Fibroblast of skin of right biceps (primary cell): ENCODE measurements around the gene DHX15.
A peak's percentile ranks its signal among the peaks of the same experiment; 100 is the strongest.

Experiments
- DNase-seq: peaks from one replicate; pipeline ENCODE4 v3.0.0-alpha.2; 2013

Gene DHX15

DNA sequence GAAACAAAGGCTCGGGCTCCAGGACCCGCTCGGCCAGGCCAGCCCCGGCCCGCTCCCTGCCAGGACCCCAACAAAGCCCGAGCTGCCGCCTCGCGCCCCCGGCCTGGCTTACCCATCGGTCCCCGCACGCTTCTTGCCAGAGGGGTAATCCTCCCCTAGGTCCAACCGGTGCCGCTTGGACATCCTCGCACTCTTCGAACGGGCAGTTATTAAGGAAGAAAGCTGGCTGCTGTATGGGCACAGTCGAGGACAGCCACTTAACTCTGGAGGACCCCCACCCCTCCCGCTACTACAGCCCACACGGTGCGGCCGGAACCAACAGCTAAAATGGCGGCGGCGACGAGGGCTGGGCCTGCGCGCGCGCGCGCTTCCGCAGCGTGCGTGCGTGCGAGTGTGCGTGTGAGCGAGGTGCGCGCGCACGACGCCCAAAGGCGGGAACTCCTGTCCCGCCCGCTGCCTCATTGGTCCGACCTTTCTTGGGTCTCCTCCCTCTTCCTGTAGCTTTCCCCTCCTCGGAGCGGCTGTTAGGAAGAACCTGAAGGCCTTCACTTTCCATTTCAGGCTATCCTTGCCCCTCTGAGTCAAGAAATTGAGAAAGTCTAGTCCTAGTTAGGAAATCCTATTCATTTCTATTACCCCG, at the start of gene DHX15:
DHX15 (minus strand) TSS at position 344 of the 640 bp plus-strand sequence; CDS start at position 183, 161 bp downstream.
- DNase-seq = peak; percentile 97

DNA sequence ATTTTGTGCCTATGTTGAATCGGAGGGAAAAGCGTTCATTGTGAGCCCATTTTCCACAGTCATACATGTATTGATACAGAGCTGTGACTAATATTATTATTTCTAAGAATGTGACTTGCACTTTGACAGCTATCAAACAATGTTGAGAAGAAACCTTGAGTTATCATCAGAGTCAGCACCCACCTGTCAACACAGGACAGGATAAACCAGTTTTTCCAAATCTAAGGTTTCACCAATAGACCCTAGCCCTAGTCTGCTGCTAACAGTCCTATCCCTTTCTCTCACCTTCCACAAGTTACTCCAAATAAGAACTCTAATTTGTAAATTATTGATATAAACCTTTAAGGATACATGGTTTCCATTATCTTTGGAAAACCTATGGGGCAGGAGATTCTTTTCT, 47.7 kb upstream of the DHX15 start:
- DNase-seq = no peak

DNA sequence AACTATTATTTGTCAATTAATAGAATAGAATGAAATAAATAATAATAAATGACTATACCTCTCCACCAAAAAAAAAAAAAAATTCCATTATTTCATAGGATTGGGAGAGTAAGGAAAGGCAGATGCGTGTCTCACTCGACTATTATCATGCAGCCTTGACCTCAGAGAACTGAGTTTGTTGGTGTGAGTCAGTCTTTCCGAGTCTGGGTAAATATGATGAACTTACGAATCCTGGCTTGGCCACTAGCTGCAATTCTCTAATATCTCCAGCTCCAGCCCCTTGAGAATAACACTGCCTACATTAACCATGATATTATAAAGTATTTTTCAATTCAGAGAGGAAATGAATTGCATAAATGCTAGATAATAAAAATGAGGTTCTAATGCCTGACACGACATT, 46.6 kb upstream of the DHX15 start:
- peak; percentile 56 for DNase-seq

DNA sequence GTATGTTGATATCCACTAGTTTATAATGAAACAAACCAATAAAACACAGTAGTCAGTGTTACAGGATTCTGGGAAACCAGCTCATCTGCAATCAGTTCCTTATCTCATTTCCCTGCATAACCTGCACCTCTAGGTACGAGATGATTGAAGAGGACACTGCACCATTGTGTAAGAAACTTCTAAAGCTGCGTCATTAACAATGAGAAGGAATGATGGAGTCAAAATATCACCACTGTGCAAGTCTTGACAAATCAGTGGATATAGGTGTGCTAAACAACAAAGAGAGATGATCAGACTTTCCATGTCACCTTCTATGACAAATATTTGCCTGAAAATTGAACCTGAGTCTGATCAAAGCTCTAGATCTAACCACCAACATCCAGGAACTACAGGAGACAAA, 40.7 kb upstream of the DHX15 start:
- DNase-seq = no peak

DNA sequence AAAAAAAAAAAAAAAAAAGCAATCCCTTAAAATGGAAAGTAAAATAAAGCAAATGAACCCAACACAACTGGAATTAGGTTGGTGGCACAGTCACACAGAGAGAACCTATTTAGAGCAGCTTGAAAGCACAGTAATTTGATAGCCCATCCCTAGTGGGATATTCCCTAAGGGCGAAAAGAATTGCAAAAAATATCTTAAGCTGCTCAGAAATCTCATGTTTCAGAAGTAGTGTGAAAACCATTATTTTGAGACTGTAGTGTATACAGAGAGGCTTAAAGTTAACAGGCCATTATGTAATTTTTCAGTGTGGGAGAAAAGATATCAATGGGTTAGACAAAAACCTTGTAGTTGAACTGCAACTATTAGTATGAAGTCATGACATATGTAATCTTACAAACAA, 40.0 kb upstream of the DHX15 start:
- no peak for DNase-seq

DNA sequence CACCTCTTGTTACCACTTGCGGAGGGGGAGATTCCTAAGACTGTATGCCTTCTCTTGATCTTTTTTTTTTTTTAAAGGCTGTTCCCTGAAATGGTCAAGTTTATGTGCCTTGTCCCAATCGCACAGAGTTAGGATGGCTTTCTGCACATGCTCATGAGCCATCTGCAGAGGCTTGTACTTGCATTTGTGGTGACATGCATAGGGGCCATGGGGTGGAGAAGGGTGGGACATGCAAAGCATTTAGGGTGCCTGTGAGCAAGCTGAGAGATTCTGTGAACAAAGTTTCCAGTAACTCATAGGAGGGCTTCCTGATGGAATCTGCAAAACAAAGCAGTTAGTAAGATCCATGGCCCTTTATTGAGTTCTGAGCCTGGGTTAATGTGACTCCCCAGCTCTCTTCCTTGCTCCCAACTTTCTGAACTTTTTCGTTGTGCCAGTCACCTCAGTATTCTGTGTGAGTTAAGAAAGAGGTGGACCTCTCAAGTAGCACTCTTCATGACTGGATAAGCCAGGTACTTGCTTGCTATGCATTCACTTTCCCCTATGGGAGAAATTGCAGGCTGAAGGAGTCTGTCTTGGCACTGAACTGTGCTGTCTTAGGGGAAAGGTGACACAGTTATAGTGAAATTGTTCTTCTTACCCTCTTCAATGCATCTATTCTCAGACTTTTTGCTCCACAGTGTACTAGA, 37.9 kb upstream of the DHX15 start:
- no peak for DNase-seq

DNA sequence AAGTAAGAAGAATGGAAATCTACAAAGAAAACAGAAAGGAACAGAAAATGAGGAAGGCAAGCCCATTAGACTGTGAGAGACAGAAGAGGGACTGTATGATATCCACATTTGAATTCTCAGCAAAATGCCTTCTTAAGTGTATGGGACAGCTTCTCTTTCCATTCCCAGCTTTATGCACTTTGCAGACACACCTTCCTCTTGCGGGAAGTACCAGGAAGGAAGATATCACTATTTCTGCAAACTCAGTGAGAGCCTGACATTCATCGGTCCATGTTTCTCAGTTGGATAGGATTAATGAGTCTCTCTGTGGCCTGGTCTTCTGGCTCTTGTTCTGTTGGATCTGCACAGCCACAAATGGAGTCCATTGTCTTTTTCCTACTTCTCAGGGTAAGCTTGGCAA, 31.6 kb upstream of the DHX15 start:
- no peak for DNase-seq

DNA sequence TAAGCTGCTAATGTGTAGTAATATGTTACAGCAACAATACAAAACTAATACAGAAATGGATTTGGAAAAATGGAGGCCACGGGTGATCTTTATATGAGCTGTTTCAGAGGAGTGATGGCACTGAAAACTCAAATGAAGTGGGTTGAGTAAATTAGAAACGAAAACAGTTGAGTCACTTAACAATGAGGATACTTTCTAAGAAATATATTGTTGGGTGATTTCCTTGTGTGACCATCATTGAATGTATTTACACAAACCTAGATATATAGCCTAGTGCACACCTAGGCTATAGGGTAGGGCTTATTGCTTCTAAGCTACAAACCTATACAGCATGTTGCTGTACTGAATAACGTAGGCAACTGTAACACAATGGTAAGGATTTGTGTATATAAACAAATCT, 30.5 kb upstream of the DHX15 start:
- DNase-seq = no peak

DNA sequence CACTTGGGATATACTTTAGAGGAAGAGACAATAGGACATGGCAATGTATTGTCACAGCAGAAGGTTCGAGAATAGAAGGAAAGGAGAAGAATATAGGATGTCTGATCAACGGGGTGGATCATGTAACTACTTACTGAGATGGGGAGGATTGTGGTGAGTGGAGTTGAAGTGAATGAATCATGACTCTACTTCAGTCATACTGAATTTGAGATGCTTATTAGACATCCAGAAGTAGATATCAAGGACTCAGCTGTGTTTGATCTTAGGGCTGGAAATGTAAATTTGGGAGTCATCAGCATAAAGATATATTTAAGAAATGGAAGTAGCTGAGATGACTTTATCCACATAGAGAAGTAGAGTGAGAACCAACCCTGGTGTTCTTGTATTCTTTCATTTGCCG, 29.1 kb upstream of the DHX15 start:
- no peak for DNase-seq

DNA sequence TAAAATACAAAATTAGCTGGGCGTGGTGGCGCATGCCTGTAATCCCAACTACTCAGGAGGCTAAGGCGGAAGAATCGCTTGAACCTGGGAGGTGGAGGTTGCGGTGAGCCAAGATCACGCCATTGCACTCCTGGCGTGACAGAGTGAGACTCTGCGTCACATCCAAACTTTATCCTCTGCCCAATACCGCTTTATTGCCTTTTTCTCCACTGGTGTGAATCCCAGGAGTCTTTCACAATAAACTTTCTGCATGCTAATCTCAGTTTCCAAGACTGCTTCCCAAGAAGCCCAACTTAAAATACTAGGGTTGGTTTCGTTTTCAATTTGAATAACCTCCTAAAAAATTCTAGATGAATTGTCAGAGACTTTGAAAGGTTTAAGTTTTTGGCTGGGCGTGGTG, 27.2 kb upstream of the DHX15 start:
- DNase-seq = no peak

DNA sequence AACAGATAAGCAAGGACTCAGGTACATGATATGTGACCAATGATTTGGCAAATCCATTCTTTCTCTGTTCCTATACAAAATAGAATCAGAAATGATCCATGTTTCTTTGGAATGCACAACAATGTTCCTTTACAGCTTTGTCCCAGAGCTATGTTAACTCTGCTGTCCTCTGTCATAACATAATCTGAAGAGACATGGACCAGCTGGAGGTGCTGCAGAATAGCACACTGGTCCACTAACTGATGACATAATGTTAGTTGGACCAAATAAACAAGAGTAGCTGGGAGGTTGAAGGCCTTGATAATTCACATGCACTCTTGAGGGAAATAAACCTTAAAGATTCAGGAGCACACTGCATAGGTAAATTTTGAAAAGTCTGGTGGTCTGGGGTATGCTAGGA, 23.0 kb upstream of the DHX15 start:
- DNase-seq = no peak

DNA sequence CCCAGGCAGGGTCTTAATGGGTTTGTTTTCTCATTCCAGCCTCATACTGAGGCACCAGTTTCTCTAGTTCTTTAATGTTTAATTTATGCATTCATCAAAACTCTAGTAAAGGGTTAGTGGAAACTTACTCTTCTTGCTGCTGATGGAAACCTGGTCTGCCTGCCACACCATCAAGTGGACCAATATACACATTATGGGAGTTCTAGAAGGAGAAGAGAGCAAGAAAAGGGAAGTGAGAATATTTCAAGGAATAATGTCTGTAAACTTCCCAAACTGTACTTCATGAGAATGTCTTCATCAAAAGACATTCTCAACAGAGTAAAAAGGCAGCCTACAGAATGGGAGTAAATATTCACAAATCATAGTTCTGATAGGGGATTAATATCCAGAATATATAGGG, 20.9 kb upstream of the DHX15 start:
- DNase-seq = no peak

DNA sequence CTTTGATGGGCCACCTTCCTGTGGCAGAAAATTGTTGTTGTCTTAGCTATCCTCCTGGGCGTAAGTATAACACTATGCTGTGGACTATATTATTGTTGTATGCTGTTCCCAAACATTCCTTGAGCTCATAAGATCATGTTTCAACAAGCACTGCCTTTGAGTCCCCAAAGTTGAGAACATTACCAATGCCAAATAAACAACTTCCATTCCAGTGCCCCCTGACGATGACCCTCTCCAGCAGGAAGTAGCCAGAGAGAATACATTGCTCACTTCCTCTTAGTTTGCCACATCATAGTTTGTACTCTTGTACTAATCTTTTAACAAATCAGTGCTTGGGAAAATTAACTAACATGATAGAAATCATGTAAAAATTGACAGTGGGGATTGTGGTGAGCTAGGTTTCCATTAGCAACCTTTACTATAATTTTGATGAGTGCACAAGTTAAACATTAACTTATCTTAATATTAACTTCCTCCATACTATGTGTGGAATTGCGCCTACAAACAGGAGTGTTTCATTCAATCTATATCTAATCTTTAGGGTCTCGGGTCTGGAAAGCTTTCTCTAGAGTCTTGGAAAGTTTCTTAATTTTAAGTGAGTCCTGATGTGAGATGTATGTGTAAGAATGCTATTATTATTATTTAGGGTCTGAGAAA, 20.3 kb upstream of the DHX15 start:
- no peak for DNase-seq

DNA sequence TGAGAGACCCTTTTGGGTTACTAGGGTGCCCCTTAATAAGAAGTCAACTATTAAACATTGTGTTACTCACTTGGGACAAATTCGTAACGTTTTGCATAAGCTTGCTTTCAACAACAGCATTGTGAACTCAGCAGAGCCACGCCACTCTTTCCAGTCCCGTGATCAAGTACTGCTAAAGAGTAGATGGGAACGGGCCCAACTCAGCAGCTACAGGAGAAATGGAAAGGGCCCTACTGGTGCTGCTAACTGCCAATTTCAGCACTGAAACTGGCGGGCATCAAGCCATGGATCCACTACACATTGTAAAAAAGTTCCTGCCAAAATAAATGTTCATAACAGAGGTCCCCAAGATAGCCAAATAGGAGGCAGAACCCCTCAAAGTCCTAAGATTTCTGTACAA, 19.0 kb upstream of the DHX15 start:
- DNase-seq = no peak

DNA sequence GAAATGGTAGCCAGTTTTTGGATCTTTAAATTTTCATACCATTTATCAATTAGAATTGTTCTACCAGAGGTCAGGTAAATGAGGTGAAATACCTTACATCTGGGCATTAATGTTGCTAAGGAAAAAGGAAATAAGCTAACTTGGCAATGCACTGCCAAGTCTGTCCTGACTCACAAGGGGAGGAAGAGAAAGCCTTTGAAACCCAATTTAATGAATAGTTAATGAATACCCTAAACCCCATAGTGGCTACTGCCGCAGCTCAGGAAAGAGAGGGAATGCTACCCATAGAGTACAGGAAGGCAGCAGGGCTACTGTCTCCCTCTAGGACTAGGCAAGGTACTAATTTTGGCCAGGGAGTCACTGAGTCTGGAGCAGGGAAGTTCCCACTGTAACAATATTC, 16.8 kb upstream of the DHX15 start:
- no peak for DNase-seq

DNA sequence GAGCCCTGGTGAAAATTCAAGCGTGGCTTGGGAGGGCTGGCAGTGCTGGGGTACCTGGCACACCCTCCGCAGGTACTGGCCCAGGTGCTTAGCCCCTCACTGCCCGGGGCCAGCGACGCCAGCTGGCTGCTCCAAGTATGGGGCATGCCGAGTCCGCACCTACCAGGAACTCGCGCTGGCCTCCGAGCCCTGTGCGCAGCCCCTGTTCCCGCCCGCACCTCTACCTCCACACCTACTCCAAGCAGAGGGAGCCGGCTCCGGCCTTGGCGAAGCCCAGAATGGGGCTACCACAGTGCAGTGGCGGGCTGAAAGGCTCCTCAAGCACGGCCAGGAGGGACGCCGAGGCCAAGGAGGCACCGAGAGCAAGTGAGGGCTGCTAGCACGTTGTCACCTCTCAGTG, 14.9 kb upstream of the DHX15 start:
- DNase-seq = no peak

DNA sequence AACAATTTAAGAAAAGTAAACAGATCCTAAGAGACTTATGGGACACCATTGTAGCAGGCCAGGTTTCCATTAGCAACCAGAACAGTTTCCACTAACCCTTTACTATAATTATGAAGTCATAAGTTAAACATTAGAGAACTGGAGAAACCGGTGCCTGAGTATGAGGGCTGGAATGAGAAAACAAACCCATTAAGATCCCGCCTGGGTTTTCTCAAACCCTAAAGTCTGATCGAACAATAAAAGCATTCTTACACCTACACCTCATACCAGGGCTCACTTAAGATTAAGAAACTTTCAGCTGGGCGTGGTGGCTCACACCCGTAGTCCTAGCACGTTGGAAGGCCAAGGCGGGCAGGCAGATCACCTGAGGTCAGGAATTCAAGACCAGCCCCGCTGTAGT, 13.7 kb upstream of the DHX15 start:
- DNase-seq = no peak

DNA sequence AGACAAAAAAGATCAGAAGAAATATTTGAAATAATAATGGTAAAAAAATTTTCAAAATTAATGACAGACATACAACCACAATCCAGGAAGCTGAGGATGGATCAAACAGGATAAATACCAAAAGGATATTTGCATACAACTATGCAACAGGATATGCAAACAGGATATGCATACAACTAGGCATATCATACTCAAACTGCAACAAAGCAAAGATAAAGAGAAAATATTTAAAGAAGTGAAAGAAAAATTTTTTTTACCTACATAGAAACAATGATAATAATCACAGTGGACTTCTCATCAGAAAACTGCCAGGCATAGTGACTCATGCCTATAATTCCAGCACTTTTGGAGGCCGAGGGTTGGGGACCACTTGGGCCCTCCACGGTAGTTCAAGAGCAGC, 11.3 kb upstream of the DHX15 start:
- no peak for DNase-seq

DNA sequence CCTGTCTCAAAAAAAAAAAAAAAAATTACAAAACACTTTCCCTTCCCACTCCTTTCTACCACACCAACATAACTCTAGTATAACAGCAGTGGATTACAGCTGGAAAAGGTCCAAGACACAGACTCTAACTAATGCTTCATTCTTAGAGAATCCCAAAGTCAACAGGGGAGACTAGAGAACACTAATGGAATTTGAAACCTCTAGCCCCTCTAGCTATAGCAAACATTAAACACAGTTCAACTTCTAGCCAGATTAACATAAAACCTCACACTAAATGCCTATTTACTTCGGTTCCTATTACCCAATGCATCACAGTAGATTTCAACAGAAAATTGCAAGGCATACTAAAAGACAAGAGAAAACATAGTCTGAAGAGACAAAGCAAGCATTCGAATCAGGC, 10.5 kb upstream of the DHX15 start:
- peak; percentile 66 for DNase-seq

DNA sequence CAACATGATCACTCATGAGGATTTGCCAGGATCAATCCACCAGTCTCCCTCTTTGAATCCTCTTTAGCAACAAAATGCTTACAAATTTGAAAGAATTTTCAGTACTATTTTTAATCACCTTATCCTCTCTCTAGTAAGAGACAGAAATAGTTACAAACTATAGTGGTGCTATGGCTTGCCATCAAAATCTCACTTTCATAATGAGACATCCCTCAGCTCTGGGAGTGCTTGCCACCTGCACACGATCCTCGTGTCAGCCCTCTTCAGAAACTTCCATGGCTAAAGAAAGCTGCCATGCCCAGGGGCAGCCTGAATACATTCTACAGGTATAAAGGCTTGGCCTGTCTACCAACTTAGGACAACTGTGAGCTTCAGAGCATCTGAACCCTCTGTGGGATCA, 5.1 kb upstream of the DHX15 start:
- no peak for DNase-seq

DNA sequence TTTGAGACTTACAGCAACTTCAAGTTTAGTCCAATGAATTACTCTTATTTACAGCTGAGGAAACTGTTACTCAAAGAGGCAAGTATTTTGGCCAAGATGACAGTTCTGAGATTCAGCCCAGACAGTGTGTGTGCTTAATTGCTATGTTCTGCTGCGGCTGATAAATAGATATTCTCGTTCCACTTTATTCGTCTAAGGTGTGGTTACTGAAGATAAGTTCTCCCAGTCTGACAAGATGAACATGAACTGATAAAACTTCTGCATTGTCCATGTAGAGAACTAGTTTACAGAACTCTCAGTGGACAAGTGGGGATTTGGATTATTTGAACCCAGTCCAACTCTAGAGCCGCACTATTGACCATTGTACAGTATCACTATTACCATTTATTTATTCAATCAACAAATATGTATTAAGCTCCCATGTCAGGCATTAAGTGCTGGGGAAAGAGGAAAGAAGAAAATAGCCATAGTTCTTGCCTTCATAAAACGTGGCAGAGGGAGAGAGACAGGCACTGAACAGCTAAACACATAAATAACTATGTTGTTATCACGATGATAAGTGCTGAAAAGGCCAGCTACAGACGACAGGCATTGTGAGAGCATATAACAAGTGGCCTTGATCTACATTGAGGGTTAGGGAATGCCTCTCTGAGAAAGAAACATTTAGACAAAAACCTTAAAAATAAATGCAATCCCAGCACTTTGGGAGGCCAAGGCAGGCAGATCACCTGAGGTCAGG, 4.0 kb upstream of the DHX15 start:
- DNase-seq = no peak

DNA sequence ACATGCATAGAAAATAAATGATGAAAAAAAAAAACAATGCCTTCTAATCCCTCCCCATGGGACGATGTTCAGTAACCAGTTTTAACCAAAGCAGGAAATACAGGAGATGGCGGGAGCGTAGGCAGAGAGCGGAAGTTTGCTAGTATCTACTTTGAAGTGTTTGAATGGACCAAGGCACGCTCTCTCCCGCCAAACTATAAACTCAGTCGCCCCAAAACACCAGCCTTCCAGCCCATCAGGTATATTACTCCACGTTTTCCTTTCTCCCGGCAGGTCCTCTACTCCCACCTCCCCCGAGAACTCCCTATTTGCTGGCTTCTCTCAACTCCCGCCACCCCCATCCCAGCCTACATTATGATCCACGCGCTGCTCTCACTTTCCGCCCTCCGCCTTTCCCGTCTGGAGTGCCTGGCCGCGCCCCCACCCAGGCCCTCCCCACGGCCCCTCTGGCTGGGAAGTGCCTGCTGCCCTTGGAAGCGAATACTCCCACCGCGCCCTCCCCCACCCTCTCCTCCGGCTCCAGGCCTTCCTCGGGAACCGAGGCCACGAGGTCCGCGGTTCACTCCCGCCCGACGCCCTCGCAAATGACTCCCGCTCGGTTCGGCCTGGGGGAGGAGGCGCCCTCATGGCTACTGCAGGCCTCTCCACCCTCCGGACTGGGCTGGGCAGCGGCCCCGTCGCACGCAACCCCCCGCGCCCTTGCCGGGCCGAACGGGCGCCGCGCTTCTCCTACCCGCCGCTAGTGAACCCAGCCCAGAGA, 723 bp downstream of the DHX15 start:
- DNase-seq = peak; percentile 62

DNA sequence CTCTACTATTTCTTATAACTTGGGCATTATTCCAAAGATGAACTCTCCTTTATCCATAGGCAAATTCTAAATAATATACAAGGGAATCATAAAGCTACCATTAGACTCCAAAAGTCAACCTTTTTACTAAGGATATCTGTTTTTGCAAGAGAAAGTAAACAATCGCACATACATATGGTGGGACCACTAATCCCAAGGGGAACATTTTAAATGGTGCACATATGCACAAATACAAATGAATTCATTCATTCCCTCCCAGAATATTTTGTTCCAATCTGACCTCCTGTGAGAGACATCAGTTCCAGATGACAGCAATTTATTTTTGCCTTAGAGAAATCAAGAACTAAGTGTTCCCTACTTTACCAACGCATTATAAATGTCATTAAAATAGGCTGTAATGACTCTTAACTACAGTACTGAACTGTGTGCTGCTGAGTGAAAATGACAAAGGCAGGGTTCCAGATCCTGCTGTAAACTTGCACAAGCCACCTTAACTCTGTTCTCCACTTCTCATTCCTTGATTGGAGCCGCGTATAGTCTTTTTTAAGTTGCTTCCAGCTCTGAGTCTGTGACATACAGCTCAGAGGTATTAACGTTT, 2.0 kb downstream of the DHX15 start:
- peak; percentile 21 for DNase-seq
